Measurements from ENCODE around the gene AQP12A.
"Not testable (repeated sequence)": the region's sequence is repeated elsewhere in the genome, so short reads cannot be mapped to it uniquely, and the experiment has no call there.

GRCh38 chr2:240682431-240683224 is 9.0 kb upstream of the AQP12A start, which contains the start of gene AQP12B:
- TF ChIP-seq CTCF (IDR thresholded peaks at IDR 0.05); ZFX (IDR thresholded peaks at IDR 0.05; ENCODE audit: borderline replicate concordance): not testable (repeated sequence)
